Left lung (tissue), 10 donors: ENCODE measurements around the gene MEX3D. TPM values are rescaled to one million over a fixed set of nuclear protein-coding genes. Genes with fewer than 3 reads are reported as not detected.
"Not testable (repeated sequence)": the region's sequence is repeated elsewhere in the genome, so short reads cannot be mapped to it uniquely, and the experiment has no call there.

Experiments
- ATAC-seq: fragments of 200-7000 bp; cut with Tn5 transposase; one replicate; pipeline ENCODE4 v1.9.1; 2020; ENCODE audit warnings: moderate library complexity
- DNase-seq, 4 donors: peaks; one replicate each; pipeline ENCODE4 v3.0.0-alpha.2; 2013 to 2020
- H3K27ac ChIP-seq, 2 donors: fragments of 200-600 bp; sonication (generic) in 1 of 2; one replicate each; pipeline versions ENCODE4 v1.5.0 to v1.8.0; 2020 to 2021
- H3K27me3 ChIP-seq, 2 donors: fragments of 200-600 bp; sonication (generic) in 1 of 2; one replicate each; pipeline versions ENCODE4 v1.5.0 to v1.8.0; 2020 to 2021
- H3K36me3 ChIP-seq, 2 donors: fragments of 200-600 bp; sonication (generic) in 1 of 2; one replicate each; pipeline versions ENCODE4 v1.5.0 to v1.8.0; 2020 to 2021
- H3K4me1 ChIP-seq, 2 donors: fragments of 200-600 bp; one replicate each; pipeline ENCODE4 v1.8.0; 2021
- H3K4me3 ChIP-seq, 2 donors: fragments of 200-600 bp; sonication (generic) in 1 of 2; one replicate each; pipeline versions ENCODE4 v1.5.0 to v1.8.0; 2020 to 2021; ENCODE audit warnings: mild to moderate bottlenecking in 1 of 2
- H3K9me3 ChIP-seq, 2 donors: fragments of 200-600 bp; sonication (generic) in 1 of 2; one replicate each; pipeline versions ENCODE4 v1.5.0 to v1.8.0; 2020 to 2021
- CTCF ChIP-seq, 2 donors: fragments of 200-600 bp; sonication (generic) in 1 of 2; IDR thresholded peaks; one replicate each; pipeline versions ENCODE4 v1.5.0 to v1.8.0; 2021; ENCODE audit warnings: antibody characterized with exemption in 2 of 2
- intact Hi-C, 2 donors: fragments of 100-400 bp; cut with DNase I; formaldehyde crosslinking; loops; one replicate each; pipeline versions ENCODE4 v1.11.2 to v1.14.2; 2022
- polyA plus RNA-seq, 6 donors: library from polyadenylated mRNA; unstranded; fragments of 120-200 nt; gene quantifications; one replicate each; pipeline ENCODE4 v1.2.1, GENCODE V29; 2013; ENCODE audit not compliant: insufficient read length in 6 of 6
- total RNA-seq, 2 donors: library from RNA; stranded (reverse); fragmentation: NEBNext Ultra II Directional; extraction: Animal tissue kit (Norgen Biotek cat#: 25700); gene quantifications; one replicate each; pipeline ENCODE4 v1.2.1, GENCODE V29; 2021
- donor health status: DM: no; HTN: yes; CAD: no.
- donor health status: DM: no; HTN: no; CAD: no.

The MEX3D gene
- total and polyA plus RNA-seq, 8 donors, result 15.8 to 42.6 (median 26.3) TPM

GRCh38 chr19:1520203-1520780 lies 47.8 kb downstream of the MEX3D start:
- Histone ChIP-seq H3K36me3 (no peaks in the 10 kb centered on the region), H3K9me3 (no peaks in the 10 kb centered on the region), H3K4me1 (peaks cover 0 to 6% of the 10 kb centered on the region in 2 donors), H3K4me3 (no peak overlapping the region), H3K27ac (no peak overlapping the region), H3K27me3 (peaks cover 27 to 94% of the 10 kb centered on the region in 2 donors)
- no peak for DNase-seq
- ATAC-seq, result no peak
- no peak for TF ChIP-seq CTCF (IDR thresholded peaks at IDR 0.05)
- intact Hi-C loops, result no loop called here

- H3K27ac ChIP-seq, H3K4me1 ChIP-seq, H3K9me3 ChIP-seq, ATAC-seq, DNase-seq, intact Hi-C loops, H3K36me3 ChIP-seq, H3K4me3 ChIP-seq: not testable (repeated sequence)
- peaks cover 22 to 94% of the 10 kb centered on the region in 2 donors for H3K27me3 ChIP-seq
Measured at GRCh38 chr19:1519802-1520201, 48.3 kb downstream of the MEX3D start.

- no peak overlapping the region for H3K27ac ChIP-seq
- H3K27me3 ChIP-seq, result peaks cover 11 to 94% of the 10 kb centered on the region in 2 donors
- TF ChIP-seq CTCF (IDR thresholded peaks at IDR 0.05), result no peak
- ATAC-seq (no peak), DNase-seq (no peak)
- no peak overlapping the region for H3K4me3 ChIP-seq
- H3K36me3 ChIP-seq, result no peaks in the 10 kb centered on the region
- no peaks in the 10 kb centered on the region for H3K9me3 ChIP-seq
- intact Hi-C loops, result no loop called here
- peaks cover 3% of the 10 kb centered on the region in 2 donors for H3K4me1 ChIP-seq
Measured at GRCh38 chr19:1518471-1518870, 49.7 kb downstream of the MEX3D start.

GRCh38 chr19:1516395-1516753 lies 51.8 kb downstream of the MEX3D start:
- TF ChIP-seq CTCF (IDR thresholded peaks at IDR 0.05), result no peak
- no peak for ATAC-seq
- Histone ChIP-seq H3K27me3 (peaks cover 12 to 94% of the 10 kb centered on the region in 2 donors), H3K9me3 (no peaks in the 10 kb centered on the region), H3K36me3 (no peaks in the 10 kb centered on the region), H3K4me1 (peaks cover 7 to 14% of the 10 kb centered on the region in 2 donors), H3K4me3 (no peak overlapping the region), H3K27ac (no peak overlapping the region)
- intact Hi-C loops, result no loop called here
- no peak for DNase-seq

- intact Hi-C loops, result no loop called here
- Histone ChIP-seq H3K27ac (no peak overlapping the region), H3K4me1 (peaks cover 7 to 14% of the 10 kb centered on the region in 2 donors), H3K27me3 (peaks cover 13 to 96% of the 10 kb centered on the region in 2 donors), H3K9me3 (no peaks in the 10 kb centered on the region), H3K4me3 (no peak overlapping the region), H3K36me3 (no peaks in the 10 kb centered on the region)
- TF ChIP-seq CTCF (IDR thresholded peaks at IDR 0.05), result no peak
- no peak for DNase-seq
- no peak for ATAC-seq
Measured at GRCh38 chr19:1514986-1515721, 53.0 kb downstream of the MEX3D start.
